Limb (tissue), 2 donors: Measurements from ENCODE around the gene GINS3.
"Not testable (repeated sequence)": the region's sequence is repeated elsewhere in the genome, so short reads cannot be mapped to it uniquely, and the experiment has no call there.

ENCODE experiments used
- DNase-seq, 2 donors: peaks; one replicate each; pipeline ENCODE4 v3.0.0-alpha.2; 2016; ENCODE audit errors: extremely low spot score in 2 of 2

The GINS3 gene

DNA sequence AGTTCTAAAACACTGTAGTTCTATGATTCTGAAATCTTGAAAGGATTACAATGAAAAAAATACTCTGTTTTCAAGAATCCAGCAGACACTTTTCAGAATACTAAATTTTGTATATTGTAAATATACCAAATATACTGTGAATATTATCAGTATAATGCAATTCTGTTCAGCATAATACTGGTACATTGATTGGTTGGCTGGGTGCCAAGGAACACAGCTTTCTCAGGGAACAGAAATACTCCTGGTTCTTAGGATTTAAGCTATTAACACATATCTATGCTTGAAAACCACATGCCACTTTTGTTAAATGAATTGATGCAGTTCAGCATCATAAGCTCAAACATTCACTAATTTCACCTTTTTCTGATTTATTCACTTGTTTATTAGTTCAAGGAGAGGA is 2.5 kb upstream of the GINS3 start:
- DNase-seq = no peak

DNA sequence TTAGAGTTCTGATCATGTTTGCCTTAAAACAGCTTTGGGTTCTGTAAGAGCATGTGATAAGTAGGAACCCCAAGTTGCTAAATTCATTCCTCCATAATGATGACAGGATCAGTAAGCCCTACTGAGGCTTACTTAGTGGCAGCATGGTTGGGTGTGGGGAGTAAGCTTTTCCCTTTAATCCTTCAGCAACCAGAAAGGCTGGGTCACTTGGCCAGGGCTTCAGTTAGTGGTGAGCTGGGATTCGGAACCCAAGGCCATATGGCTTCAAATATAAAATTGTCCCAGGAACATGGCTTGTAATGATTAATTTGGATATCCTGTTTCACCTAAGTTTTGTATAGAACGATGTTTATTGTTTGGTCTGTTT is 850 bp downstream of the GINS3 start:
- no peak for DNase-seq

- DNase-seq = not testable (repeated sequence)
Measured at GRCh38 chr16:58396897-58397296, 4.6 kb downstream of the GINS3 start.

- DNase-seq = no peak
Measured at GRCh38 chr16:58399718-58400633, 7.7 kb downstream of the GINS3 start.

GRCh38 chr16:58401305-58401704 is 9.0 kb downstream of the GINS3 start:
- DNase-seq = not testable (repeated sequence)

GRCh38 chr16:58402796-58403195 is 10.5 kb downstream of the GINS3 start:
- DNase-seq = no peak

DNA sequence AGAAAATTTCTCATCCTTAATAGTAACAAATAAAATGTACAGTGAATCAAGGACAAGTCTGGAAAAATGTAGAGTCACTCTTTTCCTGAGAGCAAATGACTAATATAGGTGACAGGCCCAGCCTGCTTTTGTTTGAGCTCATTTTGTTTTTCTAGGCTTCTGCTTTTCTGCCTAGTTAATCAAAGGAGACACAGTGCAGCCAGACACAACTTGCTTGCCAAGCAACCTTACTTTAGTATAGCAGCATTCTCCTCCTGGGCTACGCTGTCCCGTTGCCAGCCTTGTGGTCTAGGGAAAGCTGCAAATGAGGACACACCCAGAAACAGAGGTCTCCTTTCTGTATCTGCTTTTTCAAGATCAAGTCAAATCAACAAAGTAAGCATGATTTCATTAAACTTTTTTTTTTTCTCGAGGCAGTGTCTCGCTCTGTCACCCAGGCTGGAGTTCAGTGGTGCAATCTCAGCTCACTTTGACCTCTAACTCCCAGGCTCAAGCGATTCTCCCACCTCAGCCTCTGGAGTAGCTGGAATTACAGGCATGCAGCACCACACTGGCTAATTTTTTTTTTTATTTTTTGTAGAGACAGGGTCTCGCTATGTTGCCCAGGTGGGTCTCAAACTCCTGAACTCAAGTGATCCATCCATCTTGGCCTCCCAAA is 17.2 kb downstream of the GINS3 start:
- peak in 1 of 2 donors; percentile 45 for DNase-seq

GRCh38 chr16:58411336-58411735 is 19.1 kb downstream of the GINS3 start:
- DNase-seq = no peak

GRCh38 chr16:58411736-58412614 is 19.7 kb downstream of the GINS3 start:
- no peak for DNase-seq

DNA sequence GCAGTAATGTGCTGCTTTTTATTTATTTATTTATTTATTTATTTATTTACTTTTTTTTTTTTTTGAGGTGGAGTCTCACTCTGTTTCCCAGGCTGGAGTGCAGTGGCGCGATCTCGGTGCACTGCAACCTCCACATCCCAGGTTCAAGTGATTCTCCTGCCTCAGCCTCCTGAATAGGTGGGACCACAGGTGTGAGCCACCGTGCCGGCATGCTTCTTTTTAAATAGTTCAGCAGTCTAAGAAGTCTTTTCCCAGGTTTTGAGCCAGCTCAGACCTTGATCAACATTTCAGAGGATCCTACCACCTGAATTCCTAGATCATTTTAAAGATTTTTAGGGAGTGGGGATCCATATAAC is 20.3 kb downstream of the GINS3 start:
- not testable (repeated sequence) for DNase-seq

DNA sequence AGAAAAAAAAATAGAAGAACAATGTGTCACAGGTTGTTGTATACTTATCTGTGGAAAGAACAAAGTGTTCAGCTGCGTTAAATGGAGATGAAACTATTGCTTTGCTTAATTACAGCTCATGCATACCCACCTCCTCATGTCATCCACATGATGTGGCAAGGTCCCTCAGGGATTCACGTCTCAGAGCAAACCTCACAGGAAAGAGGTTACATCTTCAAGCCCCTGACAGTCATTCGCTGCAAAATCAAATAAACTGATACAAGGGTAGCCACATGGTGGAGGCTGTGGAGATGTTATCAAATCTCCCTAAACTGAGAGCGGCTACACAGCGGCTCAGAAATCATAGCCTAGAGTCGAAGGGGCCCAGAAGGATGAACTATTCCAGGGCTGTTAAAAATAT is 21.1 kb downstream of the GINS3 start:
- no peak for DNase-seq

GRCh38 chr16:58415003-58415402 is 22.7 kb downstream of the GINS3 start:
- DNase-seq = no peak

- not testable (repeated sequence) for DNase-seq
Measured at GRCh38 chr16:58415961-58416360, 23.7 kb downstream of the GINS3 start.

DNA sequence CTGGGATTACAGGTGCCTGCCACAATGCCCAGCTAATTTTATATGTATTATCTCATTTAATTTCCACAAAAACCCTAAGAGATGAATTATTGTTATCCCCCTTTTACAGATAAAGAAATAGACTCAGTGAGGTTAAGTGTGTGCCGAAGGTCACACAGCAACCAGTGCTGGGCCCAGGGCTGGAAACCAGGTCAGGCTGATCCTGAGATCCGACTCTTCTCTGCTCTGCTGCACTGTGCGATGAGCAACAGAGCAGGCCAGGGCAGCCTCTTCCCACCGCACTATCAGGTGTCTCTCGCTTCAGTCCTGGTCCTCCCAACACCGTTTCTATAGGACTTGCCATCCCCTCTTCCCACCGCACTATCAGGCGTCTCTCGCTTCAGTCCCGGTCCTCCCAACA is 24.8 kb downstream of the GINS3 start:
- DNase-seq = no peak

DNA sequence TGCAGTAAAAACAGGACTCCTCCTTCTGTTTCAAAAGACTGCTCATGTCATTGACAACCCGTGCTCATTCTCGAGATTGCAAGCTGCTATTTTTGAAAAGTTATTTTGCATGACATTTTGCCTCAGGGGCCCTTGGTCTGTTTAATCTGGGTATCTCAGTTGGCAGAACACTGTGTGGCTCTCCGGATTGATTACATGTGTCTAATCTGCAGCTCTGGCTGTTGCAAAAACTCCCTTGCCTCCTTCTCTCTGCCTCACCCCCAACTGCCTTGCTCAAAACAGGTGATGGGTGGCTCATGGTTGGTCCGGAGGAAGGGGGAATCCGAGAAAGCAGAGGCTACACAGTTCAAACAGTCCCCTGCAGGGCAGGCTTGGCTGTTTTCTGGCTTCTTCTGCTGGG is 25.3 kb downstream of the GINS3 start:
- no peak for DNase-seq

DNA sequence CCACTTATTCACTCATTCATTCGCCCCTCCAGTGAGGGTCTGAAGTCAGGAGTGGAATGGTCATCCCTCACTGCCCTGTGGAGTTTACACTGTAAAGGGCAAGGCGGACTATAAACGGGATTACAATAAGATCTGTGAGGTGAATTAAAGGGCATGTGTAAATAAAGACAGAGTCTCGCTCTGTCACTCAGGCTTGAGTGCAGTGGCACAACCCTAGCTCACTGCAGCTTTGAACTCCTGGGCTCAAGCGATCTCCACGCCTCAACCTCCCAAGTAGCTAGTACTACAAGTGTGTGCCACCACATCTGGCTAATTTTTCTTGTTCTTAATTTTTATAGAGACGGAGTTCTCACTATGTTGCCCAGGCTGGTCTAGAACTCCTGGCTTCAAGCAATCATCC is 25.8 kb downstream of the GINS3 start:
- DNase-seq = no peak

GRCh38 chr16:58418601-58419000 is 26.3 kb downstream of the GINS3 start:
- no peak for DNase-seq

- DNase-seq = no peak
Measured at GRCh38 chr16:58419241-58419990, 27.1 kb downstream of the GINS3 start.

DNA sequence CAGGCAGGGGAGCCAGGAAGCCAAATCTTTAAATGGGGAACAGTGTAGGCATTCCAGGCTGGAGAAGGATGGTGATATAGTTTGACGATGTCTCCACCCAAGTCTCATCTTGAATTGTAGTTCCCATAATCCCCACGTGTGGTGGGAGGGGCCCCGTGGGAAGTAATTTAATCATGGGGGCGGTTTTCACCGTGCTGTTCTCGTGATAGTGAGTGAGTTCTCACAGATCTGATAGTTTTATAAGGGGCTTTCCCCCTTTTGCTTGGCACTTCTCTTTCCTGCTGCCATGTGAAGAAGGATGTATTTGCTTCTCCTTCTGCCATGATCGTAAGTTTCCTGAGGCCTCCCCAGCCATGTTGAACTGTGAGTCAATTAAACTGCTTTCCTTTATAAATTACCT is 28.8 kb downstream of the GINS3 start:
- no peak for DNase-seq

- no peak for DNase-seq
Measured at GRCh38 chr16:58421529-58421928, 29.3 kb downstream of the GINS3 start.

DNA sequence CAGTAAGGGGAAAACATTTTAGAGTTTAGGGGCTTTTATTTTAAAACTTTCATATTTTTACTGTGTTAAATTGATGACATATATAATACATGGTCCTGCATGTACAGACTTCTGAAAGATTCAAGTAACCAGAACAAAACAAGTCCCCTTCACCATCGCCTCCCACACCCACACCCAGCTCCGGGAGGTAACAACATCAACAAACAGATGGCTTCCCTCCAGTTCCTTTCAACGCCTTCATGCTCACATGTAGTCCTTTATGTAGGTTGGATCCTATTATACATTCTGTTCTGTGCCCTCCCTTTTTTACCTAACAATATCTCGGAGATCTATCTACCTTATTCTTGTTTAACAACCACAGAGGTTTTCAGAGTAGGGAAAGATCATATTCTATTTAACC is 30.5 kb downstream of the GINS3 start:
- DNase-seq = no peak
